HG02678 (cell line): ENCODE data around the gene OSTF1.

Experiments
- ATAC-seq: cut with Tn5 transposase; IDR thresholded peaks from one replicate; pipeline ENCODE4 v1.9.1; 2021; ENCODE audit warnings: mild to moderate bottlenecking, moderate library complexity; ENCODE audit not compliant: unreplicated experiment

The OSTF1 gene

GRCh38 chr9:75087824-75088645, at the start of gene OSTF1, which contains the start of gene NMRK1:
OSTF1 (plus strand) TSS chr9:75088514; CDS start chr9:75088693, 179 bp downstream.
NMRK1 (minus strand) TSS chr9:75088155; CDS start chr9:75083115, 5,040 bp downstream.
- peak; percentile 88 for ATAC-seq

- ATAC-seq: no peak
Observed at GRCh38 chr9:75039009-75039408, 49.3 kb upstream of the OSTF1 start.

- no peak for ATAC-seq
Observed at GRCh38 chr9:75039801-75040200, 48.5 kb upstream of the OSTF1 start.

- ATAC-seq: no peak
Observed at GRCh38 chr9:75041041-75041440, 47.3 kb upstream of the OSTF1 start.

GRCh38 chr9:75046725-75047345, 41.5 kb upstream of the OSTF1 start:
- ATAC-seq: no peak

- no peak for ATAC-seq
Observed at GRCh38 chr9:75047506-75047905, 40.8 kb upstream of the OSTF1 start.

- no peak for ATAC-seq
Observed at GRCh38 chr9:75051285-75051684, 37.0 kb upstream of the OSTF1 start.

GRCh38 chr9:75053869-75054268, 34.4 kb upstream of the OSTF1 start:
- peak; percentile 99 for ATAC-seq

- no peak for ATAC-seq
Observed at GRCh38 chr9:75054368-75055001, 33.8 kb upstream of the OSTF1 start.

GRCh38 chr9:75061169-75061568, 27.1 kb upstream of the OSTF1 start:
- ATAC-seq: no peak

GRCh38 chr9:75063556-75064305, 24.6 kb upstream of the OSTF1 start:
- no peak for ATAC-seq

- ATAC-seq: no peak
Observed at GRCh38 chr9:75064307-75065025, 23.8 kb upstream of the OSTF1 start.

- no peak for ATAC-seq
Observed at GRCh38 chr9:75065510-75065909, 22.8 kb upstream of the OSTF1 start.

GRCh38 chr9:75067894-75068293, 20.4 kb upstream of the OSTF1 start:
- ATAC-seq: no peak

- ATAC-seq: no peak
Observed at GRCh38 chr9:75069171-75069570, 19.1 kb upstream of the OSTF1 start.

- ATAC-seq: peak; percentile 52
Observed at GRCh38 chr9:75071530-75072122, 16.7 kb upstream of the OSTF1 start.

- no peak for ATAC-seq
Observed at GRCh38 chr9:75072895-75073294, 15.4 kb upstream of the OSTF1 start.

GRCh38 chr9:75081632-75082031, 6.7 kb upstream of the OSTF1 start:
- ATAC-seq: no peak

- ATAC-seq: no peak
Observed at GRCh38 chr9:75083188-75083970, 4.9 kb upstream of the OSTF1 start.
